K562 (cell line): ENCODE results near the gene ST7. TPM values are rescaled to one million over a fixed set of nuclear protein-coding genes. Genes with fewer than 3 reads are reported as not detected.

ENCODE experiments used
- ATAC-seq: fragments of 200-7000 bp; cut with Tn5 transposase; 3 replicates; pipeline ENCODE4 v1.9.1; 2020; ENCODE audit warnings: moderate library complexity
- BruUV-seq: library from RNA; stranded (reverse); fragments of 400-500 nt; replicated peaks from 2 replicates; lab custom pipeline; 2021; lab: Mats Ljungman, UMichigan
- CTCF ChIA-PET: fragments of 300-600 bp; formaldehyde crosslinking; extraction: SDS; loops from one replicate; lab custom pipeline; 2021; ENCODE audit warnings: low intra/inter-chr PET ratio; lab: Yijun Ruan, JAX
- POLR2A ChIA-PET: fragments of 300-600, 350-650 bp; sonication (Branson Sonifier 250); formaldehyde crosslinking; extraction: SDS; loops from one replicate; lab custom pipeline; 2021; ENCODE audit warnings: antibody characterized with exemption, inconsistent platforms; lab: Yijun Ruan, JAX
- DNase-seq, 4 experiments: peaks; one replicate each; pipeline versions ENCODE4 v3.0.0 to v3.0.0-alpha.2; 2011 to 2018; ENCODE audit warnings: low spot score in 3 of 4, mixed read lengths in 3 of 4; ENCODE audit errors: extremely low read depth in 1 of 4
- FAIRE-seq: peaks from 2 replicates; lab custom pipeline; 2011; peaks lifted over from hg19 to GRCh38; lab: Jason Lieb, UNC
- H2AFZ ChIP-seq: 2 replicates; pipeline ENCODE4 v1.6.0; 2011; ENCODE audit warnings: low read depth, low read length, control low read depth, inconsistent platforms
- H3K27ac ChIP-seq: fragments of 200-600 bp; 3 replicates; pipeline ENCODE4 v1.8.0; 2011; ENCODE audit warnings: low read depth, mild to moderate bottlenecking, control low read depth, inconsistent platforms, low read length, moderate library complexity, mixed read lengths; ENCODE audit errors: extremely low read depth
- H3K27me3 ChIP-seq, 2 experiments: fragments of 300-600 bp in 1 of 2; 2 replicates in 1 of 2; 3 replicates in 1 of 2; pipeline versions ENCODE4 v1.6.0 to v1.8.0; 2011; ENCODE audit warnings: inconsistent platforms in 2 of 2, low read length in 2 of 2, mild to moderate bottlenecking in 1 of 2, mixed read lengths in 1 of 2, moderate library complexity in 1 of 2; ENCODE audit not compliant: control insufficient read depth in 2 of 2, insufficient read depth in 2 of 2
- H3K36me3 ChIP-seq: fragments of 300-600 bp; 3 replicates; pipeline ENCODE4 v1.8.0; 2011; ENCODE audit warnings: mild to moderate bottlenecking, low read length, inconsistent platforms; ENCODE audit not compliant: control insufficient read depth, insufficient read depth
- H3K4me1 ChIP-seq, 2 experiments: fragments of 200-600 bp in 1 of 2; replicated peaks in 1 of 2; 2 replicates in 1 of 2; 3 replicates in 1 of 2; pipeline versions ENCODE4 v1.5.1 to v1.8.0; 2011; ENCODE audit warnings: inconsistent platforms in 2 of 2, low read length in 2 of 2, mild to moderate bottlenecking in 1 of 2, mixed read lengths in 1 of 2, moderate library complexity in 1 of 2; ENCODE audit not compliant: control insufficient read depth in 2 of 2, insufficient read depth in 2 of 2
- H3K4me2 ChIP-seq: 2 replicates; pipeline ENCODE4 v1.6.1; 2011; ENCODE audit warnings: low read length, control low read depth, inconsistent platforms, mixed read lengths; ENCODE audit not compliant: insufficient read depth
- H3K4me3 ChIP-seq: fragments of 200-600 bp; sonication (generic), shearing (Covaris generic); 2 replicates; pipeline ENCODE4 v1.5.1; 2016; ENCODE audit warnings: control low read depth, inconsistent platforms
- H3K79me2 ChIP-seq: fragments of 200-600 bp; 3 replicates; pipeline ENCODE4 v1.8.0; 2011; ENCODE audit warnings: low read length, inconsistent platforms; ENCODE audit not compliant: control insufficient read depth, insufficient read depth
- H3K9ac ChIP-seq, 2 experiments: 2 replicates each; pipeline versions ENCODE4 v1.6.0 to v1.6.1; 2011; ENCODE audit warnings: low read depth in 2 of 2, low read length in 2 of 2, control low read depth in 1 of 2, inconsistent platforms in 1 of 2, mild to moderate bottlenecking in 1 of 2, mixed read lengths in 1 of 2; ENCODE audit not compliant: insufficient read depth in 1 of 2
- H3K9me1 ChIP-seq: one replicate; pipeline ENCODE4 v1.6.0; 2011; ENCODE audit warnings: inconsistent platforms, mild to moderate bottlenecking, low read length, moderate library complexity; ENCODE audit not compliant: control insufficient read depth, insufficient read depth
- H3K9me3 ChIP-seq: replicated peaks from 2 replicates; pipeline ENCODE4 v1.5.1; 2011; ENCODE audit warnings: low read depth, low read length, inconsistent platforms; ENCODE audit not compliant: control insufficient read depth, insufficient read depth
- H4K20me1 ChIP-seq: replicated peaks from 2 replicates; pipeline ENCODE4 v1.6.1; 2011; ENCODE audit warnings: low read length, inconsistent platforms, mixed read lengths; ENCODE audit not compliant: control insufficient read depth, insufficient read depth
- NFIC ChIP-seq: fragments of 450-650 bp; IDR thresholded peaks from 2 replicates; pipeline ENCODE4 v1.6.1; 2017; ENCODE audit warnings: mild to moderate bottlenecking, inconsistent platforms
- in situ Hi-C: fragments of 300-500 bp; cut with MboI; formaldehyde crosslinking; loops from 4 replicates; pipeline ENCODE4 v1.15.0; 2018; ENCODE audit warnings: inconsistent platforms, mixed read lengths
- intact Hi-C: fragments of 100-400 bp; cut with micrococcal nuclease; formaldehyde crosslinking; loops from 2 replicates; pipeline ENCODE4 v1.14.2; 2022
- polyA plus RNA-seq, 8 experiments: library from polyadenylated mRNA; depleted of rRNA in 4 of 8; stranded (reverse) in 5 of 8; unstranded in 3 of 8; fragments of >200 nt; fragmentation: Nextera tagmentation in 2 of 8; fragmentation: Illumina TruSeq in 1 of 8; extraction: Ambion mirVana in 2 of 8; extraction: Trizol in 1 of 8; gene quantifications; 2 replicates each; pipeline versions ENCODE4 v1.2.1 to v1.2.3, GENCODE V29; 2011 to 2014; ENCODE audit warnings: inconsistent platforms in 1 of 8, missing spikeins in 1 of 8
- total RNA-seq, 7 experiments: library from RNA; depleted of rRNA in 6 of 7; stranded (reverse); fragments of >200 nt in 6 of 7; fragmentation: Illumina TruSeq in 2 of 7; extraction: Trizol in 2 of 7; gene quantifications; 2 replicates each; pipeline versions ENCODE4 v1.2.1 to v1.2.3, GENCODE V29; 2011 to 2021; ENCODE audit warnings: low replicate concordance in 1 of 7
- TF ChIP-seq, protein P1 (sequence below): fragments of 450-650 bp; IDR thresholded peaks from 2 replicates; pipeline ENCODE4 v1.6.1; 2016; ENCODE audit warnings: mild to moderate bottlenecking, moderate library complexity

Gene ST7
- total and polyA plus RNA-seq, 9 of the 15 experiments (the other 6 are each of a cell fraction or from before 2014, with no cell fraction given) = 23.9 to 56.3 (median 36.9) TPM

DNA sequence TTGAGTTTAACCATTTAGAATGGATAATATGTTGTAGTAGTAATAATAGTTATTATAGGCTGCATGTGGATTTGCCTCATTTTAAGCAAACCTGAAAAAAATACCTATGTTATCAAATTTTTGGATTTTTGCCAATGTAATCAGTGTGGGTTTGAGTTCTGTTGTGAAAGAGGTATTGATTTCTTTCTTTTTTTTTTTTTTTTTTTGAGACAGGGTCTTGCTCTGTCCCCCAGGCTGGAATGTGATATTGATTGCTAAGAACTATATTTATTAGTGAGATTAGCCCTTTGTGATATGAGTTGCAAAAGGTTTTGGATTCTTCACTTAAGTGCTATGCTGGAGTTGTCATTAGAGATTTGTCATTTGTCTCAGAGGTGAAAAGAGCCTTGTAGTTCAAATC lies 124.4 kb downstream of the ST7 start:
- Histone ChIP-seq H3K27ac (no peak overlapping the region), H3K4me3 (no peak overlapping the region), H3K36me3 (no peaks in the 10 kb centered on the region), H3K27me3 (no peaks in the 10 kb centered on the region), H3K4me2 (no peak overlapping the region), H4K20me1 (no peaks in the 10 kb centered on the region), H3K4me1 (no peaks in the 10 kb centered on the region; a peak in 1 of 5 replicates), H2AFZ (no peak overlapping the region), H3K9ac (no peak overlapping the region), H3K9me3 (no peaks in the 10 kb centered on the region), H3K79me2 (peaks cover 40% of the 10 kb centered on the region), H3K9me1 (no peaks in the 10 kb centered on the region)
- intact Hi-C loops = no loop called here
- FAIRE-seq (no peak), ATAC-seq (no peak), DNase-seq (no peak)
- POLR2A ChIA-PET = interaction anchor here (0.7 to 1.5 kb wide), 3 partner anchors 16 to 38 kb away, joined by 3 to 6 read pairs (median 4); no protein-coding TSS in a partner anchor
- TF ChIP-seq, protein P1, sequence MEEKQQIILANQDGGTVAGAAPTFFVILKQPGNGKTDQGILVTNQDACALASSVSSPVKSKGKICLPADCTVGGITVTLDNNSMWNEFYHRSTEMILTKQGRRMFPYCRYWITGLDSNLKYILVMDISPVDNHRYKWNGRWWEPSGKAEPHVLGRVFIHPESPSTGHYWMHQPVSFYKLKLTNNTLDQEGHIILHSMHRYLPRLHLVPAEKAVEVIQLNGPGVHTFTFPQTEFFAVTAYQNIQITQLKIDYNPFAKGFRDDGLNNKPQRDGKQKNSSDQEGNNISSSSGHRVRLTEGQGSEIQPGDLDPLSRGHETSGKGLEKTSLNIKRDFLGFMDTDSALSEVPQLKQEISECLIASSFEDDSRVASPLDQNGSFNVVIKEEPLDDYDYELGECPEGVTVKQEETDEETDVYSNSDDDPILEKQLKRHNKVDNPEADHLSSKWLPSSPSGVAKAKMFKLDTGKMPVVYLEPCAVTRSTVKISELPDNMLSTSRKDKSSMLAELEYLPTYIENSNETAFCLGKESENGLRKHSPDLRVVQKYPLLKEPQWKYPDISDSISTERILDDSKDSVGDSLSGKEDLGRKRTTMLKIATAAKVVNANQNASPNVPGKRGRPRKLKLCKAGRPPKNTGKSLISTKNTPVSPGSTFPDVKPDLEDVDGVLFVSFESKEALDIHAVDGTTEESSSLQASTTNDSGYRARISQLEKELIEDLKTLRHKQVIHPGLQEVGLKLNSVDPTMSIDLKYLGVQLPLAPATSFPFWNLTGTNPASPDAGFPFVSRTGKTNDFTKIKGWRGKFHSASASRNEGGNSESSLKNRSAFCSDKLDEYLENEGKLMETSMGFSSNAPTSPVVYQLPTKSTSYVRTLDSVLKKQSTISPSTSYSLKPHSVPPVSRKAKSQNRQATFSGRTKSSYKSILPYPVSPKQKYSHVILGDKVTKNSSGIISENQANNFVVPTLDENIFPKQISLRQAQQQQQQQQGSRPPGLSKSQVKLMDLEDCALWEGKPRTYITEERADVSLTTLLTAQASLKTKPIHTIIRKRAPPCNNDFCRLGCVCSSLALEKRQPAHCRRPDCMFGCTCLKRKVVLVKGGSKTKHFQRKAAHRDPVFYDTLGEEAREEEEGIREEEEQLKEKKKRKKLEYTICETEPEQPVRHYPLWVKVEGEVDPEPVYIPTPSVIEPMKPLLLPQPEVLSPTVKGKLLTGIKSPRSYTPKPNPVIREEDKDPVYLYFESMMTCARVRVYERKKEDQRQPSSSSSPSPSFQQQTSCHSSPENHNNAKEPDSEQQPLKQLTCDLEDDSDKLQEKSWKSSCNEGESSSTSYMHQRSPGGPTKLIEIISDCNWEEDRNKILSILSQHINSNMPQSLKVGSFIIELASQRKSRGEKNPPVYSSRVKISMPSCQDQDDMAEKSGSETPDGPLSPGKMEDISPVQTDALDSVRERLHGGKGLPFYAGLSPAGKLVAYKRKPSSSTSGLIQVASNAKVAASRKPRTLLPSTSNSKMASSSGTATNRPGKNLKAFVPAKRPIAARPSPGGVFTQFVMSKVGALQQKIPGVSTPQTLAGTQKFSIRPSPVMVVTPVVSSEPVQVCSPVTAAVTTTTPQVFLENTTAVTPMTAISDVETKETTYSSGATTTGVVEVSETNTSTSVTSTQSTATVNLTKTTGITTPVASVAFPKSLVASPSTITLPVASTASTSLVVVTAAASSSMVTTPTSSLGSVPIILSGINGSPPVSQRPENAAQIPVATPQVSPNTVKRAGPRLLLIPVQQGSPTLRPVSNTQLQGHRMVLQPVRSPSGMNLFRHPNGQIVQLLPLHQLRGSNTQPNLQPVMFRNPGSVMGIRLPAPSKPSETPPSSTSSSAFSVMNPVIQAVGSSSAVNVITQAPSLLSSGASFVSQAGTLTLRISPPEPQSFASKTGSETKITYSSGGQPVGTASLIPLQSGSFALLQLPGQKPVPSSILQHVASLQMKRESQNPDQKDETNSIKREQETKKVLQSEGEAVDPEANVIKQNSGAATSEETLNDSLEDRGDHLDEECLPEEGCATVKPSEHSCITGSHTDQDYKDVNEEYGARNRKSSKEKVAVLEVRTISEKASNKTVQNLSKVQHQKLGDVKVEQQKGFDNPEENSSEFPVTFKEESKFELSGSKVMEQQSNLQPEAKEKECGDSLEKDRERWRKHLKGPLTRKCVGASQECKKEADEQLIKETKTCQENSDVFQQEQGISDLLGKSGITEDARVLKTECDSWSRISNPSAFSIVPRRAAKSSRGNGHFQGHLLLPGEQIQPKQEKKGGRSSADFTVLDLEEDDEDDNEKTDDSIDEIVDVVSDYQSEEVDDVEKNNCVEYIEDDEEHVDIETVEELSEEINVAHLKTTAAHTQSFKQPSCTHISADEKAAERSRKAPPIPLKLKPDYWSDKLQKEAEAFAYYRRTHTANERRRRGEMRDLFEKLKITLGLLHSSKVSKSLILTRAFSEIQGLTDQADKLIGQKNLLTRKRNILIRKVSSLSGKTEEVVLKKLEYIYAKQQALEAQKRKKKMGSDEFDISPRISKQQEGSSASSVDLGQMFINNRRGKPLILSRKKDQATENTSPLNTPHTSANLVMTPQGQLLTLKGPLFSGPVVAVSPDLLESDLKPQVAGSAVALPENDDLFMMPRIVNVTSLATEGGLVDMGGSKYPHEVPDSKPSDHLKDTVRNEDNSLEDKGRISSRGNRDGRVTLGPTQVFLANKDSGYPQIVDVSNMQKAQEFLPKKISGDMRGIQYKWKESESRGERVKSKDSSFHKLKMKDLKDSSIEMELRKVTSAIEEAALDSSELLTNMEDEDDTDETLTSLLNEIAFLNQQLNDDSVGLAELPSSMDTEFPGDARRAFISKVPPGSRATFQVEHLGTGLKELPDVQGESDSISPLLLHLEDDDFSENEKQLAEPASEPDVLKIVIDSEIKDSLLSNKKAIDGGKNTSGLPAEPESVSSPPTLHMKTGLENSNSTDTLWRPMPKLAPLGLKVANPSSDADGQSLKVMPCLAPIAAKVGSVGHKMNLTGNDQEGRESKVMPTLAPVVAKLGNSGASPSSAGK = no peak
- TF ChIP-seq NFIC = peak; percentile 70
- CTCF ChIA-PET = no interaction called here
- in situ Hi-C loops = no loop called here
- BruUV-seq = no TSS peak
